Ascending aorta (tissue), 2 donors: ENCODE data around the gene MAML2. TPM values are rescaled to one million over a fixed set of nuclear protein-coding genes. Genes with fewer than 3 reads are reported as not detected.

Experiments
- DNase-seq, 2 donors: peaks; one replicate each; pipeline ENCODE4 v3.0.0-alpha.2; 2019; ENCODE audit warnings: low spot score in 2 of 2
- H3K27ac ChIP-seq, 2 donors: fragments of 200-600 bp; sonication (generic); one replicate each; pipeline ENCODE4 v1.5.1; 2016 to 2017; ENCODE audit warnings: mild to moderate bottlenecking in 1 of 2
- H3K27me3 ChIP-seq: fragments of 200-600 bp; sonication (generic); one replicate; pipeline ENCODE4 v1.5.1; 2017
- H3K36me3 ChIP-seq, 2 donors: fragments of 200-600 bp; sonication (generic); one replicate each; pipeline ENCODE4 v1.5.1; 2016
- H3K4me1 ChIP-seq, 2 donors: fragments of 200-600 bp; sonication (generic); one replicate each; pipeline ENCODE4 v1.5.1; 2016 to 2017; ENCODE audit warnings: mild to moderate bottlenecking in 1 of 2
- H3K4me3 ChIP-seq, 2 donors: fragments of 200-600 bp; sonication (generic); one replicate each; pipeline ENCODE4 v1.5.1; 2016 to 2017; ENCODE audit warnings: mild to moderate bottlenecking in 1 of 2
- H3K9me3 ChIP-seq, 2 donors: fragments of 200-600 bp; sonication (generic); one replicate each; pipeline ENCODE4 v1.5.1; 2016
- intact Hi-C: fragments of 100-400 bp; cut with DNase I; formaldehyde crosslinking; loops from one replicate; pipeline ENCODE4 v1.15.1; 2023
- total RNA-seq: library from RNA; depleted of rRNA; stranded (reverse); fragments of >200 nt; gene quantifications from one replicate; pipeline ENCODE4 v1.1.0, GENCODE V29; 2016
- TF ChIP-seq, protein P1 (sequence below), 3 experiments: fragments of 200-600 bp in 2 of 3; fragments of 450-650 bp in 1 of 3; sonication (generic) in 2 of 3; IDR thresholded peaks; one replicate each; pipeline ENCODE4 v1.5.1; 2016 to 2019; ENCODE audit warnings: antibody characterized with exemption in 3 of 3, mild to moderate bottlenecking in 1 of 3, moderate library complexity in 1 of 3

Gene MAML2
- total RNA-seq, 1 donor from 2014 or later = 13.2 TPM

DNA sequence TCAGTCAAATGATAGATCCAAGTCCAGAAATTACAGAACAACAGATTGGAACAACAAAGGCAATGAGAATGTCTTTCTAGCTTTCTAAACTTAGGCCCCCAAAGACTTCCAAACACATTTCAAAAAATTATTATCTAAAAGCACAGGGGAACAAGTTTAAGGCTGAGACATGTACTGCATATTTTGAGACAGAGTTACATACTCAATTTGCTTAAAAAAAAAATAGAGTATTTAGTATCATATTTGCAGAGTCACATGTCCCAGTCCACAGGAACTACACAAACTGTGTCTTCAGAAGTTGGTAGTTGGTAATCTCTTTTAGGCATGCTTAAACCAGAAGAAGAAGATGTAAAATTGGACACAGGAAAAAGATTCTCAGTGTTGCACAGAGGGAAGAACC, 127.2 kb downstream of the MAML2 start:
- no peak for DNase-seq
- H3K4me1 ChIP-seq = peaks cover 27 to 80% of the 10 kb centered on the region in 2 donors
- H3K9me3 ChIP-seq = no peaks in the 10 kb centered on the region
- no peaks in the 10 kb centered on the region for H3K27me3 ChIP-seq
- intact Hi-C loops = loop anchor here (5.0 kb wide), 1 partner anchor 54 kb away; no protein-coding TSS in a partner anchor
- H3K27ac ChIP-seq = peak overlapping the region; percentile 69 to 79
- H3K4me3 ChIP-seq = no peak overlapping the region
- H3K36me3 ChIP-seq = no peaks in the 10 kb centered on the region
- TF ChIP-seq, protein P1, sequence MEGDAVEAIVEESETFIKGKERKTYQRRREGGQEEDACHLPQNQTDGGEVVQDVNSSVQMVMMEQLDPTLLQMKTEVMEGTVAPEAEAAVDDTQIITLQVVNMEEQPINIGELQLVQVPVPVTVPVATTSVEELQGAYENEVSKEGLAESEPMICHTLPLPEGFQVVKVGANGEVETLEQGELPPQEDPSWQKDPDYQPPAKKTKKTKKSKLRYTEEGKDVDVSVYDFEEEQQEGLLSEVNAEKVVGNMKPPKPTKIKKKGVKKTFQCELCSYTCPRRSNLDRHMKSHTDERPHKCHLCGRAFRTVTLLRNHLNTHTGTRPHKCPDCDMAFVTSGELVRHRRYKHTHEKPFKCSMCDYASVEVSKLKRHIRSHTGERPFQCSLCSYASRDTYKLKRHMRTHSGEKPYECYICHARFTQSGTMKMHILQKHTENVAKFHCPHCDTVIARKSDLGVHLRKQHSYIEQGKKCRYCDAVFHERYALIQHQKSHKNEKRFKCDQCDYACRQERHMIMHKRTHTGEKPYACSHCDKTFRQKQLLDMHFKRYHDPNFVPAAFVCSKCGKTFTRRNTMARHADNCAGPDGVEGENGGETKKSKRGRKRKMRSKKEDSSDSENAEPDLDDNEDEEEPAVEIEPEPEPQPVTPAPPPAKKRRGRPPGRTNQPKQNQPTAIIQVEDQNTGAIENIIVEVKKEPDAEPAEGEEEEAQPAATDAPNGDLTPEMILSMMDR (IDR thresholded peaks at IDR 0.05) = no peak

- intact Hi-C loops = loop anchor here (5.0 kb wide), 1 partner anchor 53 kb away; no protein-coding TSS in a partner anchor
Measured at GRCh38 chr11:96215110-96215782, 127.7 kb downstream of the MAML2 start.

GRCh38 chr11:96214777-96215109, 128.3 kb downstream of the MAML2 start:
- Histone ChIP-seq H3K27me3 (no peaks in the 10 kb centered on the region), H3K36me3 (no peaks in the 10 kb centered on the region), H3K27ac (peak overlapping the region; percentile 69 to 79), H3K4me3 (no peak overlapping the region), H3K9me3 (no peaks in the 10 kb centered on the region), H3K4me1 (peaks cover 18 to 73% of the 10 kb centered on the region in 2 donors)
- intact Hi-C loops = loop anchor here (5.0 kb wide), 1 partner anchor 52 kb away; no protein-coding TSS in a partner anchor
- TF ChIP-seq, protein P1 (IDR thresholded peaks at IDR 0.05) = no peak
- DNase-seq = no peak

More at GRCh38 chr11:96215110-96215782, 127.7 kb downstream of the MAML2 start:
- peaks cover 21 to 78% of the 10 kb centered on the region in 2 donors for H3K4me1 ChIP-seq
- no peak overlapping the region for H3K4me3 ChIP-seq
- DNase-seq = no peak
- no peaks in the 10 kb centered on the region for H3K36me3 ChIP-seq
- peak overlapping the region; percentile 69 to 79 for H3K27ac ChIP-seq
- TF ChIP-seq, protein P1 (IDR thresholded peaks at IDR 0.05) = no peak
- H3K9me3 ChIP-seq = no peaks in the 10 kb centered on the region
- no peaks in the 10 kb centered on the region for H3K27me3 ChIP-seq

DNA sequence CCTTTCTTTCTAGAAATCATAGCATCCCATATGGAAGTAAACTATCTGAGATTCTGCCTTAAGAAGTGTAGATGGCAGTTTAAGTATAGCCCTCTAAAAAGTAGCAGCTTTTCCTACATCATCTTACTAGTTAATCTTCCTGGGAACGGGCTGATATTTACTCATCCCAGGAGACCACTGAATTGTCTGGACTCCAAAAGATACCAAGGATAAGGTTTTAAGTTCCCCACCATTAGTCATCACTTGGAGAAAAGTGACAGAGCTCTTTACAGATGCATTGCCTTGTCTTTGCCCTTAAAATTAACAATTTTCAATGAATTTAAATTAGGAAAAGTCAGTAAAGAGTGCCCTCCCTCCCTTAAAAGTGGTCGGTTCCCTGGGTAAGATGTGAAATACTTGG, 129.5 kb downstream of the MAML2 start:
- Histone ChIP-seq H3K4me1 (peaks cover 18 to 60% of the 10 kb centered on the region in 2 donors), H3K4me3 (no peak overlapping the region), H3K27me3 (no peaks in the 10 kb centered on the region), H3K36me3 (no peaks in the 10 kb centered on the region), H3K27ac (peak overlapping the region; percentile 69 to 79), H3K9me3 (no peaks in the 10 kb centered on the region)
- TF ChIP-seq, protein P1 (IDR thresholded peaks at IDR 0.05) = no peak
- intact Hi-C loops = no loop called here
- no peak for DNase-seq

- intact Hi-C loops = no loop called here
- H3K27ac ChIP-seq = peak overlapping the region in 1 of 2 donors; percentile 69
- peaks cover 12 to 54% of the 10 kb centered on the region in 2 donors for H3K4me1 ChIP-seq
- TF ChIP-seq, protein P1 (IDR thresholded peaks at IDR 0.05) = no peak
- no peak overlapping the region for H3K4me3 ChIP-seq
- no peaks in the 10 kb centered on the region for H3K27me3 ChIP-seq
- no peak for DNase-seq
- H3K9me3 ChIP-seq = no peaks in the 10 kb centered on the region
- H3K36me3 ChIP-seq = no peaks in the 10 kb centered on the region
Measured at GRCh38 chr11:96211436-96211835, 131.6 kb downstream of the MAML2 start.
